Kidney (tissue), 14 donors: ENCODE data around the gene TTC27. TPM values are rescaled to one million over a fixed set of nuclear protein-coding genes. Genes with fewer than 3 reads are reported as not detected.

Experiments used
- DNase-seq, 5 donors: peaks; one replicate each; pipeline ENCODE4 v3.0.0-alpha.2; 2013 to 2020
- FAIRE-seq: peaks from 2 replicates; lab custom pipeline; 2012; peaks lifted over from hg19 to GRCh38; lab: Jason Lieb, UNC
- H3K27ac ChIP-seq, 2 donors: one replicate each; pipeline ENCODE4 v1.7.0; 2013; ENCODE audit warnings: low read depth in 2 of 2, low read length in 2 of 2, inconsistent platforms in 1 of 2
- H3K27me3 ChIP-seq: one replicate; pipeline ENCODE4 v1.7.1; 2013; ENCODE audit warnings: low read length, inconsistent platforms; ENCODE audit not compliant: control insufficient read depth, insufficient read depth
- H3K36me3 ChIP-seq, 3 donors: one replicate each; pipeline versions ENCODE4 v1.7.0 to v1.7.1; 2013; ENCODE audit warnings: low read length in 3 of 3, control low read depth in 1 of 3, inconsistent platforms in 1 of 3; ENCODE audit not compliant: insufficient read depth in 3 of 3, control insufficient read depth in 2 of 3
- H3K4me1 ChIP-seq, 3 donors: one replicate each; pipeline versions ENCODE4 v1.7.0 to v1.7.1; 2013; ENCODE audit warnings: low read length in 3 of 3, inconsistent platforms in 1 of 3, low read depth in 1 of 3; ENCODE audit not compliant: control insufficient read depth in 2 of 3, insufficient read depth in 2 of 3
- H3K4me3 ChIP-seq, 3 donors: one replicate each; pipeline versions ENCODE4 v1.7.0 to v1.8.1; 2013; ENCODE audit warnings: low read length in 3 of 3, control low read depth in 1 of 3, inconsistent platforms in 1 of 3
- H3K9ac ChIP-seq, 3 donors: one replicate each; pipeline versions ENCODE4 v1.7.0 to v1.7.1; 2013; ENCODE audit warnings: low read length in 3 of 3, control low read depth in 1 of 3, inconsistent platforms in 1 of 3
- H3K9me3 ChIP-seq, 3 donors: one replicate each; pipeline versions ENCODE4 v1.7.0 to v1.7.1; 2013; ENCODE audit warnings: low read length in 3 of 3, control low read depth in 1 of 3, inconsistent platforms in 1 of 3; ENCODE audit not compliant: control insufficient read depth in 2 of 3, insufficient read depth in 1 of 3
- CTCF ChIP-seq: IDR thresholded peaks from 3 replicates; pipeline ENCODE4 v1.5.1; 2012; ENCODE audit warnings: mild to moderate bottlenecking, moderate library complexity, borderline replicate concordance; ENCODE audit not compliant: insufficient read depth; ENCODE audit errors: extremely low read depth
- intact Hi-C: fragments of 100-400 bp; cut with DNase I; formaldehyde crosslinking; loops from one replicate; pipeline ENCODE4 v1.11.1; 2022
- polyA plus RNA-seq: library from polyadenylated mRNA; stranded (reverse); fragments of 350-450 nt; fragmentation: Illumina TruSeq; extraction: RNeasy Lipid Tissue Mini Kit (QIAGEN cat#74804); gene quantifications from one replicate; pipeline ENCODE4 v1.2.3, GENCODE V29; 2014; ENCODE audit warnings: low read depth, low replicate concordance; ENCODE audit not compliant: insufficient read depth
- total RNA-seq: library from RNA; stranded (reverse); fragmentation: NEBNext Ultra II Directional; extraction: Animal tissue kit (Norgen Biotek cat#: 25700); gene quantifications from one replicate; pipeline ENCODE4 v1.2.1, GENCODE V29; 2021
- donor health status: control.
- donor health status: control.
- donor health status: control.
- donor health status: control.
- donor health status: control.
- donor health status: DM: yes; HTN: yes; CAD: no.
- donor health status: Normal renal cell carcinoma (clear cell type).

TTC27 gene
- total and polyA plus RNA-seq, 2 donors from 2014 or later, result 8.0 to 19.7 TPM

- H3K27me3 ChIP-seq, result no peaks in the 10 kb centered on the region
- no peaks in the 10 kb centered on the region for H3K9me3 ChIP-seq
- no peak overlapping the region for H3K4me3 ChIP-seq
- no peak overlapping the region for H3K9ac ChIP-seq
- intact Hi-C loops, result no loop called here
- TF ChIP-seq CTCF, result no peak
- H3K27ac ChIP-seq, result no peak overlapping the region
- FAIRE-seq (no peak), DNase-seq (no peak)
- H3K4me1 ChIP-seq, result no peaks in the 10 kb centered on the region
- H3K36me3 ChIP-seq, result no peaks in the 10 kb centered on the region
Observed at GRCh38 chr2:32732120-32732519, 104.3 kb downstream of the TTC27 start.

DNA sequence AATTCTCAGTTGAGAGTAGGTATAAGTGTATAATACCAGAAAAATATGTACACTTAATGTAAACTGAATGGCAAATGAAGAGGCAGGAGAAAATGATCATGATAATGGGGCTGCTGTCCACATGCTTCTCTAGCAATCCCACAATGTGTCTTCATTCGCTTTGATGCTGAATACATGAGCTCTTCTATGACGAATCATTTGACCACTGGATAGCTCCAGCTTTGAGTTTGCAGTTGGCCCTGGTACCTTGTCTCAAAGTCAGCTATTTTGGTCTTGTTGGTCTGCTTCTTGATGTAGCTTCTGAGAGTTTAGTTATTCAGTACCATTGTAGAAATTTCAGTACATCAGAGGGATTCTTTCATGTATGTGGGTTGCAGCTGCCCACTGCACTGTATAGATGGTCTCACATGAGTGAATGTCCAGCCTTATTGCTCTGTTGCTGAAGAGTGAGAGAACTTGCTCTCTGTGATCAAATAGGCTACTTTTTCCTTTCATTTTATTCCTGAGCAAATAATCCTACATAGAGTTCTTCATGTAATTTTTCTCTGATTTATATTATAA, 105.1 kb downstream of the TTC27 start:
- intact Hi-C loops, result no loop called here
- TF ChIP-seq CTCF, result no peak
- no peak for DNase-seq
- H3K4me3 ChIP-seq, result no peak overlapping the region
- H3K27ac ChIP-seq, result no peak overlapping the region
- no peak overlapping the region for H3K9ac ChIP-seq
- no peaks in the 10 kb centered on the region for H3K36me3 ChIP-seq
- no peak for FAIRE-seq
- no peaks in the 10 kb centered on the region for H3K9me3 ChIP-seq
- H3K27me3 ChIP-seq, result no peaks in the 10 kb centered on the region
- no peaks in the 10 kb centered on the region for H3K4me1 ChIP-seq

DNA sequence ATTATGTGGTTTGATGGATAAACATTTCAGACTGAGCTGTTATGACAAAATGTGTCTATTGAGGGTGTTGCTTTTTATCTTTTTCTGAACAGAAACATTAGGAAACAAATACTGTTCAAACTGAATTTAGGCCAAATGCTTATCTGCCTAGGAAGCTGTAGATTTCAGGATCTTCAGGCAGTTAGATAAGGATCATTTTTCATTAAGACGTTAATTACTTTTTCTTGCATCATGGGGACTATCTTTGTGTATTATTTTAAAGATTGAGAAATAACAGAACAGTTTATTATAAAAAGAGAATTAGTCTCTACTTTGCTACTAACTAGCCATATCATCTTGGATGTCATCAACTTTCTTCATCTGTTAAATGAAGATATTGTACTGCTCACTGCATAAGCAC, 107.5 kb downstream of the TTC27 start:
- no peaks in the 10 kb centered on the region for H3K4me1 ChIP-seq
- DNase-seq (no peak), FAIRE-seq (no peak)
- intact Hi-C loops, result no loop called here
- no peaks in the 10 kb centered on the region for H3K9me3 ChIP-seq
- H3K36me3 ChIP-seq, result no peaks in the 10 kb centered on the region
- H3K4me3 ChIP-seq, result no peak overlapping the region
- H3K27me3 ChIP-seq, result no peaks in the 10 kb centered on the region
- no peak overlapping the region for H3K27ac ChIP-seq
- TF ChIP-seq CTCF, result no peak
- no peak overlapping the region for H3K9ac ChIP-seq

- no peak for TF ChIP-seq CTCF
- Histone ChIP-seq H3K36me3 (no peaks in the 10 kb centered on the region), H3K4me3 (no peak overlapping the region), H3K9ac (no peak overlapping the region), H3K4me1 (no peaks in the 10 kb centered on the region), H3K9me3 (no peaks in the 10 kb centered on the region), H3K27me3 (no peaks in the 10 kb centered on the region), H3K27ac (no peak overlapping the region)
- intact Hi-C loops, result no loop called here
- DNase-seq, result no peak
- FAIRE-seq, result no peak
Observed at GRCh38 chr2:32738939-32739338, 111.1 kb downstream of the TTC27 start.
